K562 (cell line): ENCODE measurements around the gene DNAJB1. TPM values are rescaled to one million over a fixed set of nuclear protein-coding genes. Genes with fewer than 3 reads are reported as not detected.

Experiments
- GTF3C2 ChIP-seq: IDR thresholded peaks from 3 replicates; pipeline ENCODE4 v1.6.1; 2011; ENCODE audit warnings: borderline replicate concordance, mild to moderate bottlenecking, moderate library complexity; ENCODE audit not compliant: insufficient read length; ENCODE audit errors: extremely low read depth
- MBD2 ChIP-seq: sonication (generic); IDR thresholded peaks from 2 replicates; pipeline ENCODE4 v1.6.1; 2016; ENCODE audit warnings: low read depth, borderline replicate concordance
- RNF219 ChIP-seq: fragments of 250-450 bp; sonication (Bioruptor Pico); IDR thresholded peaks from 2 replicates; pipeline ENCODE4 v1.5.0; 2022; ENCODE audit warnings: mild to moderate bottlenecking
- SIN3A ChIP-seq, 2 experiments: fragments of 150-350 bp in 1 of 2; IDR thresholded peaks; 2 replicates each; pipeline ENCODE4 v1.6.1; 2011 to 2016; ENCODE audit warnings: borderline replicate concordance in 2 of 2, low read depth in 2 of 2, low read length in 2 of 2, mild to moderate bottlenecking in 2 of 2, moderate library complexity in 2 of 2; ENCODE audit not compliant: control insufficient read depth in 1 of 2
- SMARCA4 ChIP-seq: fragments of 450-650 bp; IDR thresholded peaks from 2 replicates; pipeline ENCODE4 v1.6.1; 2016
- TFAP4 ChIP-seq: sonication (generic); formaldehyde crosslinking; IDR thresholded peaks from 2 replicates; pipeline ENCODE4 v1.8.0; 2022; ENCODE audit warnings: missing genetic modification reagents, mild to moderate bottlenecking, moderate library complexity, borderline replicate concordance
- THRB ChIP-seq: fragments of 450-650 bp; formaldehyde crosslinking; conservative IDR thresholded peaks from 2 replicates; pipeline ENCODE4 v1.4.0; 2022; ENCODE audit warnings: mild to moderate bottlenecking, missing genetic modification characterization
- TRIM28 ChIP-seq: fragments of 450-650 bp; IDR thresholded peaks from 2 replicates; pipeline ENCODE4 v1.6.1; 2017
- ZBTB9 ChIP-seq: fragments of 450-650 bp; formaldehyde crosslinking; IDR thresholded peaks from 2 replicates; pipeline ENCODE4 v1.4.0; 2020; ENCODE audit warnings: mild to moderate bottlenecking, moderate library complexity
- ZC3H11A ChIP-seq: IDR thresholded peaks from 2 replicates; pipeline ENCODE4 v1.6.1; 2012; ENCODE audit warnings: low read depth, low read length, improper control_type of control experiment
- ZFP1 ChIP-seq: fragments of 450-650 bp; formaldehyde crosslinking; IDR thresholded peaks from 2 replicates; pipeline ENCODE4 v1.4.0; 2020; ENCODE audit warnings: mild to moderate bottlenecking, mixed read lengths
- ZMIZ1 ChIP-seq, 2 experiments: fragments of 150-350 bp in 1 of 2; IDR thresholded peaks; 2 replicates each; pipeline ENCODE4 v1.6.1; 2012 to 2016; ENCODE audit warnings: low read depth in 2 of 2, low read length in 2 of 2, mild to moderate bottlenecking in 1 of 2, moderate library complexity in 1 of 2
- polyA plus RNA-seq, 8 experiments: library from polyadenylated mRNA; depleted of rRNA in 4 of 8; stranded (reverse) in 5 of 8; unstranded in 3 of 8; fragments of >200 nt; fragmentation: Nextera tagmentation in 2 of 8; fragmentation: Illumina TruSeq in 1 of 8; extraction: Ambion mirVana in 2 of 8; extraction: Trizol in 1 of 8; gene quantifications; 2 replicates each; pipeline versions ENCODE4 v1.2.1 to v1.2.3, GENCODE V29; 2011 to 2014; ENCODE audit warnings: inconsistent platforms in 1 of 8, missing spikeins in 1 of 8
- total RNA-seq, 7 experiments: library from RNA; depleted of rRNA in 6 of 7; stranded (reverse); fragments of >200 nt in 6 of 7; fragmentation: Illumina TruSeq in 2 of 7; extraction: Trizol in 2 of 7; gene quantifications; 2 replicates each; pipeline versions ENCODE4 v1.2.1 to v1.2.3, GENCODE V29; 2011 to 2021; ENCODE audit warnings: low replicate concordance in 1 of 7

Gene DNAJB1
- total and polyA plus RNA-seq, 9 of the 15 experiments (the other 6 are each of a cell fraction or from before 2014, with no cell fraction given) = 13.2 to 113 (median 62.1) TPM

GRCh38 chr19:14516746-14517438, 1.3 kb downstream of the DNAJB1 start (continued):
- TF ChIP-seq ZMIZ1 (IDR thresholded peaks at IDR 0.05; ENCODE audit: low read depth in 2 of 2, low read length in 2 of 2) (no peak), ZFP1 (CRISPR knock-in tag) (peak; percentile 21; the same call in 1 of the 2 replicates), SMARCA4 (no peak), GTF3C2 (no peak), MBD2 (no peak), TRIM28 (no peak), THRB (CRISPR knock-in tag) (no peak), ZBTB9 (CRISPR knock-in tag) (0 out of 2 replicates have a peak, but pooled peaks have one; percentile 46), SIN3A (IDR thresholded peaks at IDR 0.05; ENCODE audit: borderline replicate concordance in 2 of 2, control insufficient read depth in 1 of 2, low read depth in 2 of 2, low read length in 2 of 2) (peak; percentile 7 to 44; a peak in 1 of 4 replicates), ZC3H11A (no peak), TFAP4 (CRISPR knock-in tag) (0 out of 2 replicates have a peak, but pooled peaks have one; percentile 22), RNF219 (CRISPR knock-in tag) (no peak)
